Activated gamma-delta T cell treated with Interleukin-2 at 50 U/mL for 16 hours (primary cell): ENCODE measurements around the gene MUTYH.

Experiments
- DNase-seq: peaks from one replicate; pipeline ENCODE4 v3.0.0-alpha.2; 2020

MUTYH gene

DNA sequence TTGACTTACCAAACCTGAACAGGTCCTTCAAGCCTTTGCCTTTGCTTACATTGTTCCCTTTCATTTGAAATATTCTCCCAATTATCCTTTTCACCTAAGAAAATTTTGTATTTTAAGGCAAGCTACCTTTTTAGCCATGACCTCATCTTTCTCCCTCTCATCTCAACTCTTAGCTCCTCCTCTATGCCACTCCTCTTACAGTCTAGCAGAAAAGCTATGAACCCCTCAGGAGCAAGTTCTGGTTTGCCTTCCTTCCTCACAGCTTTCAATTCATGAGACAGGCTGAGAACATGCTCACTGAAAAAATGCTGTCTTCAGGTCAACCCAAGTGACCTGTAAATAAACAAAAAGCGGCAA is 8.3 kb upstream of the MUTYH start:
- no peak for DNase-seq

DNA sequence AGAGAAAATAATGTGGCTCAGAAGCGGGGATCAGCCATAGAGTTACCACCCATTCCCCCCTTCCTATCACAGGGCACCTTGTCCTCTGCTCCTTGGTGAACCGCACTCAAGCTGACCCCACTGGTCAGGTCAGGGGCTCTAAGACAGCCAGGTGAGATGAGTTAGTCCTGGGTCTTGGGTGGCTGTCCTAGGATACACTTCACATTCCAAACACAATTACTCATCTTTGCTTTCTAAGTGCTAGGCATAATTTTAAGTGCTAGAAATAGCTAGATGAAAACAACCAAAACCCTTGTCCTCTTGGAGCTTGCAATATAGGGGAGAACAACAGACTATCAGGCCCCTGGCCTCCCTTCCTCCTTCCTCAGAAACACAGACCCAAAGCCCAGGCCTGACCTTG is 7.8 kb upstream of the MUTYH start:
- DNase-seq, result no peak

DNA sequence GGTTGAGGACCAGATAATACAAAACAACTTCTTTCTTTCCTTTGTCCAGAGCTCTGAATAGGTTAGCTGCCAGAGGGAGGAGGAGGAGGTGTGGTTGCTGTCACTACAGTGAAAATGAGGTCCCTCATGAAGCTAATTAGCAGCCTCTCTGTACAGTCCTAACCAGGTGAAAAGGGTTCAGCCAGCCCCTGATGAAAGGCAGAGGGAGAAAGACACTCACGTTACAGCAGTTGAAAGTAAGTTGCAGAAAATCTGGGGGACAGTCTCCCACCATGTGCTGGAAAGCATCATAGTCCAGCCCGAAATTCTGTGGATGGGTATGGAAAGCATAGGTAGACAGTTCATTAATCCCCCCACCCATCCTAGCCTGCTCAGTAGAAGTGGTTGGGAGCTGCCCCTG is 6.2 kb upstream of the MUTYH start:
- DNase-seq, result no peak

DNA sequence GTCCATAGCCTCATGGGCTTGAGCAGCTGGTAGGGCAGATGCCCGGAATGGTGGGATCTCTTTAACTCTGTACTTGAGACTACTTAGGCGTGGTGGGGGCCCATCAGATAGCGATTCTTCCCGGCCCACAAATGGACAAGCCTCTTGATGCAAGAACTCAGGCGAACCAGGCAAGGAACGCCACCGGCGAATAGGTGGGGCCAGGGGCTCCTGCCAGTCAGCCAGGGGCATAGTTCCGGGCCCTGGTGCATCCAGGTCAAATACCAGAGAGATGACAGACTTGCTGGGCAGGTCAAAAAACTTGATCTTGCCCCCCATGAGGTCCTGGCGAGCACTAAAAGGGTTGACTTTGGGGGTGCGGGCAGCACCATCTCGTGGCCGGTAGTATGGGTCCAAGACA is 4.8 kb upstream of the MUTYH start:
- no peak for DNase-seq

DNA sequence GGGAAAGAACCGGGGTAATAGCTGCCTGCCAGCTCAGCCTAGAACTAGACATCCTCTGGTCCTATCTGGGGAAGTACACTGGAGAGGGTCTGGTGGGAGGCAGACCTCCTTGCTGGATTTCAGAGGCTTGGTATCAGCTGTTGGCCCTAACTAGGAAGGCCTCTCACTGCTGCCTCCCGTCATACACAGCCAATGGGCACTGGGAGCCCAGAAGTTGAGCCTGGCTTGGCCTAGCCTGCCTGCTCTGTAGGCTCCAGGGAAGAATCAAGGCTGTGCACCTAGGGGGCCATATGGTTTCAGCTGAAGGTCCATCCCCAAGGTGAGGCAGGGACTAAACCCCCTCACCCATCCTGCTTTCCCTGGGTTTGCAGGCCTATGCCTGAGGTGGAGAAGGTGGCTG is 4.3 kb upstream of the MUTYH start:
- DNase-seq, result no peak

DNA sequence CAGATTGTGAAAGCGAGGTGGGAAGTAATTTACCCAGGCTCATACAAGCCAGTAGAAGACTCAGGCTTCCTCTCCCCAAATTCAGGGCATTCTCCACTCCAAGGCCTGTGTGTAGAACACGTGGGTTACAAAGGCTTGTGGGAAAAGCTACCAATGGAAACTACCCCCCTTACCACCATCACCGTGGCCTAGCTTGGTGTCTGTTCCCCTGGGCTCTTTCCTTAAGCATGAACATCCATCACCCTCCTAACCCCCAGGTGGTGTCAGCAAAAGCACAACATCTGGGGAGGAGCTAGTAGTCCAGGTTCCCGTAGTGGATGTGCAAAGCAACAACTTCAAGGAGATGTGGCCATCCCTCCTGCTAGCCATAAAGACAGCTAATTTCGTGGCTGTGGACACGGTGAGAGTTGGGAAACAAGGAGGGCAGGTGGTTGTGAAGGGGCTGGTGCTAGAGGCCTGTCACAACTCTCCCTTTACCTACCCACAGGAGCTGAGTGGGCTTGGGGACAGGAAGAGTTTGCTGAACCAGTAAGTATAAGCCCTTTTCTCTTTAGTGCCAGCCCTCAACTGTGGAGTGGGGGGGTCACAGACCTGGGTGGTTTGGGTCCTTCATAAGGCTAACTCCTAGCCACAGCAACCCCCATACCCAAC is 701 bp upstream of the MUTYH start:
- DNase-seq, result no peak

DNA sequence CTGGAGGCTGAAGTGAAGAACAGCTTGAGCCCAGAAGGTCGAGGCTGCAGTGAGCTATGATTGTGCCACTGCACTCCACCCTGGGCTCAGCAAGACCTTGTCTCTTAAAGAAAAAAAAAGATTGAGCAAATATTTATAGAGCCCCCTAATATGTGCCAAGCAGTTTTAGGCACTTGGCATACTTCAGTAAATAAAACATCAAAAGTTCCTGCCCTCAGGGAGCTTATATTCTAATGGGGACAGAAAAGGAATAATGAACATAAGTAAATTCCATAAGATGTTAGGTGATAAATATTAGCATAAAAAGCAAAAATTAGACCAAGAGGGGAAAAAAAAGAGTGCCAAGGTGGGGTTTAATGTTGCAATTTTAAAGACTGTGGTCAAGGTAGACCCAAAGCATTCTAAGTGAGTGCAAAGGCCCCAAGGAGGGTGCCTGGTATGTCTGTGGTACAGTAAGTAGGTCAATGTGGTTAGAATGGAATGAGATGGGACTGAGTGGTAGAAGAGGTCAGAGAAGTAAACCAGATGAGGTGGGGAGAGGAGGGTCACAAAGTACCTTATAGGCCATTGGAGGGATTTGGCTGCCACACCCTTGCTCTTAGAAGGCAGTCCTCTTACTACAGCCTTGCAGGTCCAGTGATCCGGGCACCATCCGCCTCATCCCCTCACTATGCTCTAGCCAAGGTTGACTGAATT is 2.5 kb downstream of the MUTYH start:
- no peak for DNase-seq

DNA sequence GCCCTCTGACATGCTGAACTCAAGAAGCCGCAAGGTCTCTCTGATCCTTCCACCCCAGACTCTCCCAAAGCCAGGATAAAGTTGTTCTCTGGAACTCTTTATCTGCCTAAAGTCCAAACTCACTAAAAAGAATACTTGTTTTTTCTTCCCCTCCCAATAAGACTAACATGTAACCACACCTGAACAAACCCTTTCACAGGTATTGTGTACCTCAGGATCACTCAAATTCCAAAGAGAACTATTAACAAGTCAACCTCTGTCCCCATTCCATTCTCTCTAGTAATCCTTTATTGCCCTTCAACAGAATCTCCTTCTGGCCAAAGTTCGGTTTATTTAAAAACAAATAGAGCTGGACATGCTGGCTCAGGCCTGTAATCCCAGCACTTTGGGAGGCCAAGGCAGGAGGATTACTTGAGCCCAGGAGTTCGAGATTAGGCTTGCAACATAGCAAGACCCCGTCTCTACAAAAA is 4.3 kb downstream of the MUTYH start:
- DNase-seq, result no peak

DNA sequence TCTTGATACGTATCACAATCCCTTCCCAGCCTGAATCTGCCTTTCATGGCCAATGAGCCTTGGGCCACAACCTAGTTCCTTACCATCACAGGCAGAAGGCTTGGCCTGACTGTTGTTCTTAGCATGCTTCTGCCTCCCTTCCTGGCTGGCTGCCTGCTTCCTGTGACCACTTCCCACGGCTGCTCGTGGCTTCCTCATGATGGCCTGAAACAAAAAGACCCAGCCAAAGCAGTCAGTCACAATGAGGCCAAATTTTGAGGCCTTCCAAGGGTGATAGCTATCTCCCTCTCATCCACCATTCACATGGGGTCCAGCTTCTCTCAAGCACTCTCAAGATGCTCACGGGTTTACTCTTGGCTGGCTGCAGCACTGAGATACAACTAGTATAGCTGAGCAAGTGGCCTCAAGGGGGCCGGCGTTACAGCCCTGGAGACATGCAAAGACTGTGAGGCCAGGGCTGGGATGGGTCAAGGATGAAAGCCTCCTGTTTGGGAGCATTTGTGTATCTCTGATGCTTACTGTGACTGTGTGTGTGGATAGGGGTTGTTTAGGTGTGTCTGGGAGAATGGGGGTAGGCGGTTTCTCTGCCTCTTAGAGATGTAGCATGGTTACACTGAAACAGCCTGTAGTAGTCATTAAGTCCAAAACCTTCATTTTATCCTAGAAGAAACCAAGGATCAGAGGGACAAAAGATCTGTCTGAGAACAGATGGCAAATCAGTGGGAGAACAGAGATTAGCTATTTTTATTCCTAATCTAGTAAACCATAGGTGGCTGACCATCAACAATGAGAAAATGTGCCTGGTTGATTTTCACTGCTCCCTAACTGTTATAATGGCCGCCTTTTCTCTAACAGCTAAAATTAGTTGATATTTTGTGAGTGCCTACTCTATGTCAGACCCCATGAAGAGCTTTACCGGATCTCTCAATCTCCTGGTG is 5.7 kb downstream of the MUTYH start:
- no peak for DNase-seq

DNA sequence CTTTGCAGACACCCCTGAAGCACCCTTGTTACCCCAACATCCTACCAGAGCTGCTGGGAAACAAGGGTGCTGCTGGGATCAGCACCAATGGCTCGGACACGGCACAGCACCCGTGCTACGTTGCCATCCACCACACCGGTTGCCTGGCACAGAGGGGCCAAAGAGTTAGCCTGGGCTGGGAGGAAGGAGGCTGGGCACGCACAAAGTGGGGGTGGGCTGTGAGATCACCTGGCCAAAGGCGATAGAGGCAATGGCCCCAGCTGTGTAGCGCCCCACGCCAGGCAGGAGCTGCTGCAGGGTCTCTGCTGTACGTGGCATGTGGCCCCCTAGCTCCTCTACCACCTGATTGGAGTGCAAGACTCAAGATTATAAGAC is 7.9 kb downstream of the MUTYH start:
- no peak for DNase-seq

DNA sequence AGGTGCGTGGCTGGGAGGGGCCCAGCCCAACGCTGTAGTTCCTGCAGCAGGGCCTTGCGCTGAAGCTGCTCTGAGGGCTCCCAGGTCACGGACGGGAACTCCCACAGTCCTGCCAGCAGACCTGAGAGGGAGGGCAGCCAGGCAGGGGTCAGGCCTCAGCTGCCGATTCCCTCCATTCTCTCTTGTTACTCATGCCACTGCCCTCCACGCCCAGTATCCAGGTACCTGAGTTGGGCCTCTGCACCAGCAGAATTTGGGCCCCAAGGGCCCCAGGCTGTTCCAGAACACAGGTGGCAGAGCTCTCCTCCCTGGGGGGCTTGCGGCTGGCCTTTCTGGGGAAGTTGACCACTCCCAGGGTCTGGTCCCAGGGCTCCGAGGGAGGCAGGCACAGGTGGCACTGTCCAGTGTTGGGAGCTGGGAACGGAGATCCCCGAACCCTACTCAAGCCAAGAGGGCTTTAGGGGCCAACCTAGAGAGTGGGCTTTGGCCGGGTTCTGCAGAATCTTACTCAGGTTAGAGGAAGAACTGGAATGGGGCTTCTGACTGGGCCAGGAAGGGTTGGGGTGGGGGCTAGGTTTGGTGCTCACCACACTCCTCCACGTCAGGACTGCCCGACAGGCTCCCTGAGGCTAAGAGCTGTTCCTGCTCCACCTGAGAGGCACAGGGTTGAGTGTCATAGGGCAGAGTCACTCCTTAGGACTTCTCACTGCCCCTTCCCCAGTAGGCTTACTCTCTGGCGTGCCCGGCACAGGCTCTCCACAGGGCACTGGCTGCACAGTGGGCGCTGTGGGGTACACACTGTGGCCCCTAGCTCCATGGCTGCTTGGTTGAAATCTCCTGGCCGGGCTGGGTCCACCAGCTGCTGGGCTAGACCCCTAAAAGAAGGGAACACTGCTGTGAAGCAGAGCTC is 8.5 kb downstream of the MUTYH start:
- DNase-seq, result no peak

DNA sequence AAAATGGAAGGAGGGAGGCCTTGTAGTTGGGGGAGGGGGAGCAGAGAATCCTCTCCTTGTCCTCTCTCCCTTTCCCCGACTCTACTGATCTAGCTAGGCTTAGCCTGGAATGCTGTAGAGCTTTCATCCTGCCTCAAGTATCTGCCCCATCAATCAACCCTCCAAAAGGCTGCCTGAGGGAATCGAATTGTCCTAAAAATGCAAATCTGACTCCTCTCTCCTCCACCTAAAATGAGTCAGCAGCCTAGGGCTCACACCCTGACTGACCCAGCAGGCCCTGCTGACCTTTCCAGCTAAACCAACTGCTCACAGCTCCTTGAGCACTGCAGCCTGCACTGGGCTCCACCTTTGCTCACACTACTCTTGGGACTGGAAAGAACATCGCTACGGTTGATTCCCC is 10.8 kb downstream of the MUTYH start:
- DNase-seq, result no peak

DNA sequence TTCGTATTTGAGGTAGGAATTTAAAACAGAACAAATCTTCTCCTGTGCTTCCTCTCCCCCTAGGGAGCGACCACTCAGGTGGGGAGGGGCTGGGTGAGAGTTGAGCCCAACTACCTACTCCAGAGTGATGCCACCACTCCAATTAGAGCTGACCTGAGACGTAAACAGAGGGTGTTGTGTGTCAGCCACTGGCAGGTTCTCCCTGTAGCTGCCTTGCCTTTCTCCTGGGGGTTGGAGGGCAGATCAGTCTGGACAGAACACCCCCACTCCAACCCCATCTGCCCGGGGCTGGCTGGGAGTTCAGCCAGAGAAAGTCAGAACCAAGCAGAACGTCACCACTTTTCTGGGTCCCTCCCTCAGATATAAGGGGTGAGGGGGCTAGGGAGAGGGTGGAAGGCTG is 11.6 kb downstream of the MUTYH start:
- DNase-seq, result no peak

DNA sequence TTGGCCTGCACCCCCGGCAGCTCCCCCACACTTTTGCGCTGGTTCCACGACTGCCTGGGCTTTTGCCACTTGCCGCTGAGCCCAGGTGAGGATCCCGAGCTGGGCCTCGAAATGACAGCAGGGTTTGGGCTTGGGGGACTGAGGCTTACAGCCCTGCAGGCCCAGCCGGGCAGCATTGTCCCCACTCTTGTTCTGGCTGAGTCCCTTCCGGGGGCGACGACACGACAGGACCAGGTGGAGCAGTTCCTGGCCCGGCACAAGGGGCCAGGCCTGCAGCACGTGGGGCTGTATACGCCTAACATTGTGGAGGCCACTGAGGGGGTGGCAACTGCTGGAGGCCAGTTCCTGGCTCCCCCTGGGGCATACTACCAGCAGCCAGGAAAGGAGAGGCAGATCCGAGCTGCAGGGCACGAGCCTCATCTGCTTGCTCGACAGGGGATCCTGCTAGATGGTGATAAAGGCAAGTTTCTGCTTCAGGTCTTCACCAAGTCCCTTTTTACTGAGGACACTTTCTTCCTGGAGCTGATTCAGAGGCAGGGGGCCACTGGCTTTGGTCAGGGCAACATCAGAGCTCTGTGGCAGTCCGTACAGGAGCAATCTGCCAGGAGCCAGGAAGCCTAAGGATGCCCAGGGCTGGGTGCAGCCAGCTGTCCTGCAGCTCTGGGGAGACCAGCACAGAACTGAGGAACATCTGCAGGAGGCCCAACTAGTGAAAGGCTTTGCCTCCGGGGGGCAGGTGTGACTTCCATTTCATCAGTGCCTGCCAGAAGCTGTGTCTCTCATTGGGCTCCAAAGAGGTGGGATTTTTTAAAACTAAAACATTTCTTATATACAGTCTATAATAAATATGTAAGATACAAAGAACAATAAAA is 12.4 kb downstream of the MUTYH start:
- no peak for DNase-seq

DNA sequence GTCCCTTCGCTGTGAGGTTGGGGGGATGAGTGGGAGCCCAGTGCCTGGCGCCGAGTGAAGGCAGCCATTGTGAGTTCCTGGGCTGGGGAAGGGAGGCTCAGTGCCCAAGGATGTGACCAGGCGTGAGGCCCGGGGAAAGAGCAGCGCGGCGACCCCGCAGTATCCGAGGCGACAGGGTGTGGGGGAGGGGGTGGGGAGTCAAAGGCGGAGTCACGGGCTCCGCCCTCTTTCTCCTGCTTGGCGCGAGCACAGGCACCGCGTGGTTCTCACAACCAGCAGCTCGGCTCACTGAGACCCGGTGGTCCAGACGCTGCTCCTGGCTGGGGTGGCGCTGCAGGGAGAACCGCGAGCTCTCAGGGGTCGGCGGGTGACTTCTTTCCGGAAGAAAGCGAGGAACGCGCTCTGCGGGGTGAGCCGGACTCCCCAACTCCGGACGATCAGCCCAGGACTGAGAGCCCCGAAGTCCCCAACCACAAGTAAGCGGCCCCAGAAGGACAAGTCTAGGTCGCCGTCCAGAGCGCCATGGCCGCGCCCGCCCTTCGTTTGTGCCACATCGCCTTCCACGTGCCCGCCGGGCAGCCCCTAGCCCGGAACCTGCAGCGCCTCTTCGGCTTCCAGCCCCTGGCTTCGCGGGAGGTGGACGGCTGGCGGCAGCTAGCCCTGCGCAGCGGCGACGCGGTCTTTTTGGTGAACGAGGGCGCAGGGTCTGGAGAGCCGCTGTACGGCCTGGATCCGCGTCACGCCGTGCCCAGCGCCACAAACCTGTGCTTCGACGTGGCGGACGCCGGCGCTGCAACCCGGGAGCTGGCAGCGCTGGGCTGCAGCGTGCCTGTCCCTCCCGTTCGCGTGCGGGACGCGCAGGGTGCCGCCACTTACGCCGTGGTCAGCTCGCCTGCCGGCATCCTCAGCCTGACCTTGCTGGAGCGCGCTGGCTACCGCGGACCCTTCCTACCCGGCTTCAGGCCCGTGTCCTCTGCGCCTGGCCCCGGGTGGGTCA is 13.3 kb downstream of the MUTYH start, which contains the start of gene HPDL:
Gene HPDL, plus strand, starts transcription at position 269 of the 997 bp plus-strand sequence. Its CDS starts 254 bp downstream, at position 523.
- DNase-seq, result peak; percentile 52

DNA sequence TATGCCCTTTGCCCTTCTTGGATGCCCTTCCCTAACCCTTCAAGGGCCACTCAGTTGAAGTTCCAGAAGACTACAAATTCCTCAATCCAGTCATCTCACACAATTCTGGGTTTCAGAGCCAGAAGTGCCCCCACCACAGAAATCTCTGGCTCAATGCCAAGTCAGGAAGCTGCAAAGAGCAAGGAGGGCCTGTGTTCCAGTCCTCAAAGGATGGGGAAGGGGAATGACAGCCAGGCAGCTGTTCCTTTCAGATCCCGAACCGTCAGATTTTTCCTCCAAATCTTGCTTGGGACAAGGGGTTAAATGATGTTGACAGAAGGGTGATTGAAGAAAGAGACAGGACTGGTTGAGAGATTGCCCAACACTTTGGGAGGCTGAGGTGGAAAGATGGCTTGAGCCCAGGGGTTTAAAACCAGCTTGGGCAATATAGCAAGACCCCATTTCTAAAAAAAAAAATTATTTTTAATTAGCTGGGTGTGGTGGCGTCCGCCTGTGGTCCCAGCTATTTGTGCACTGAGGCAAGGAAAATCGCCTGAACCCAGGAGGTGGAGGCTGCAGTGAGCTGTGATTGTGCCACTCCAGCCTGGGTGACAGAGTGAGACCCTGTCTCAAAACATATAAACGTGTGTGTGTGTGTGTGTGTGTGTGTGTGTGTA is 14.3 kb downstream of the MUTYH start:
- no peak for DNase-seq

DNA sequence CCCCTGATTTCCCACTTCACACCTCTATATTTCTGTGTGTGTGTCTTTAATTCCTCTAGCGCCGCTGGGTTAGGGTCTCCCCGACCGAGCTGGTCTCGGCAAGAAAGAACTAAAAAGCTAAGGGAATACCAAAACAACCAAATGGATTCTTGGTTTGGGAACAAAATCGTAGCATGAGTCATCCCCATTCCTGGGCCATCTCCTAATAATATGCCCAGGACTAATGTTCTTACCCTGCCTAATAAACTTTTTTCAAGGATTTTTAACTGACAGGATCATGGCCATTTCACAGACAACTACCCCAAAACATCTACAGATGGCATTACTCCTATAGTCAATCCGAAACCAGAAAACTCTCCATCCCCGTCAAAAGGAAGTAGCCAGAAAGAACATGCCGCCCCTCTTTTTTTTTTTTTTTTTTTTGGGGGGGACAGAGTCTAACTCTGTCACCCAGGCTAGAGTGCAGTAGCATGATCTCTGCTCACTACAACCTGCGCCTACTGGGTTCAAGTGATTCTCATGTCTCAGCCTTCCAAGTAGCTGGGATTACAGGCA is 17.7 kb downstream of the MUTYH start:
- no peak for DNase-seq

DNA sequence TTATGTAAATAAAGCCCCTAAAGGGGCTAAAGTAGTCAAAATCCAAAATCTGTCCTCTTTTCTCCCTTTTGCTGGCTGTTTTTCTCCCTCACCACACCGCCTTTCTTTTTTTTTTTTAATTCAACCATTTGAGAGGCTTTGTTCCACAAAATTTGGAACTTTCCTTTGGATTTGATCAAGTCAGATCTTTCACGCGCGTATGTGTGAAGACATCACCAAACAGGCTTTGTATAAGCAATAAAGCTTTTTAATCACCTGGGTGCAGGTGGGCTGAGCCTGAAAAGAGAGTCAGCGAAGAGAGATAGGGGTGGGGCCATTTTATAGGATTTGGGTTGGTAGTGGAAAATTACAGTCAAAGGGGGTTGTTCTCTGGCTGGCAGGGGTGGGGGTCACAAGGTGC is 18.8 kb downstream of the MUTYH start:
- no peak for DNase-seq

DNA sequence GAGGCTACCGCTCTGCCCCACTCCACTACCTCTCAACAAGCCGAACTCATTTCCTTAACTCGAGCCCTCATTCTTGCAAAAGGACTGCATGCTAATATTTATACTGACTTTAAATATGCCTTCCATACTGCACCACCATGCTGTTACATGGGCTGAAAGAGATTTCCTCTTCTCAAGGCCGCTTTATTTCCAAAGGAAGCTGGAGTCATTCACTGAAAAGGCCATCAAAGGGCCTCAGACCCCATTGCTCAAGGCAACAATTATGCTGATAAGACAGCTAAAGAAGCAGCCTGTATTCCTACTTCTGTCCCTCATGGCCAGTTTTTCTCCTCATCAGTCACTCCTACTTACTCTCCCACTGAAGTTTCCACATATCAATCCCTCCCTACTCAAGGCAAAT is 20.5 kb downstream of the MUTYH start:
- no peak for DNase-seq
